Kidney tubule cell (primary cell): ENCODE results near the gene ZNF213.
"Not testable (repeated sequence)": the region's sequence is repeated elsewhere in the genome, so short reads cannot be mapped to it uniquely, and the experiment has no call there.

ENCODE experiments used
- DNase-seq: peaks from one replicate; pipeline ENCODE4 v3.0.0-alpha.2; 2018; ENCODE audit warnings: low spot score

Gene ZNF213

DNA sequence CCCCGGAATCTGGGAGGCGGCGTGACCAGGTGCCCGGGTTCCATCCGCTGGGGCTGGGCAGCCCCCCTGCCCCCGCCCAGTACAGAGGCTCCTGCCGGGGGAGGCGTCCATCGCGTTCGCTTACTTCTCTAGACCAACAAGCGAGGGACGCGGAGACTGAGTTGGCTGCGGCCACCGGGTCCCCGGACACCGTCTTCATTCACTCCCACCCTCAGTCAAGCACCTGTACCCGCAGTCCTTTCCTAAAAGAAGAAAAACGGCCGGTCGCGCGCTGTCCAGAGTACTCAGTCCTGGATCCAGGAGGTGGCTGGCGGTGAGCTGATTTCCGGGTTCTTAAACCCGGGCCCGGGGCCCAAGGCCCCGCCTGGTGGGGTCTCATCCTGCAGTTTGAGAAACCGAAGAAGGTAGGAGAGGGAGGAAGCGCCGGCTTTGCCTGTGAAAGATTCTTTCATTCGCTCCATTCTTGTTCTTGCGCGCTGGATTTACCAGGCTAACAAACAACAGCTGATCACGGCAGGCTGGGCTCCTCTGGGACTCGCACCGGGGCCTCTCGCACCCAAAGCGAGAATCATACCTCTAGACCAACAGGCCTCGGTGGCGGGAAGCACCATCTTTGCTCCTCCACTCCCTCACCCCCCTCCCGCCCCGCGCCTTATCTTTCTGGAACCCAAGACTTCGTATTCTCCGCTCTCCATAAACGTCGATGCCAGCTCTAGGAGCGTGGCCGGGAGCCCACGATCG lies 35.8 kb downstream of the ZNF213 start:
- peak; percentile 24 for DNase-seq

DNA sequence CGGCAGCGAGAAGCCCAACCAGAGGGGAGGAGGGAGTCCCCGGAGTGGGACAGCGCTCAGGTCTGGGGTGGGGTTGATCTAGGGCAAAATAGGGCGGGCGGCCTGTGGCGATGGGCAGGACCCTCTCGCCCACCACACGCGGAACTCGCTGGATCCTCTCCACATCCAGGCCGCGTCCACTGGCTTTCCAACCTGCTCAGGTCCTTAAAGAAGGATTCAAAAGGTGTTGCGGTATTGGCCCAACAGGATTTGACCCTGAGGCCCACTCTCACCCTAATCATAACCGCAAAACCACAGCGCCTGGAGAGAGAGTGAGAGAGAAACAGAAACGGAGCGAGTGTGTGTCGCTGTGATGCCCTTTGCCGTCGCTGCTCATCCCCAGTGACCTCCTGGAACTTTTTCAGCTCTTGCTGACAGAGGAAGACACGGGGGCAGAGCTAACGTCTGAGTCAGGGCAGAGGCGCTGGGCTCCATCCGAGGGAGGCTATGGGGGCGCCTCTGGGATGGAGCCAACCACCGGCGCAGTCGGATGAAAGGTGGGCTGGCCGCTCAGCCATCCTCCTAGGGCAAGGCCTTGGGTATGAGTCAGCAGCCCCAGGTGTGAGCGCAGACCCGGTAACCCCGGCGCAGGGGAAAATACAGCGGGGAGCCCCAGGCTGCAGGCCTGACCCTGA lies 36.5 kb downstream of the ZNF213 start:
- DNase-seq, result peak; percentile 68

DNA sequence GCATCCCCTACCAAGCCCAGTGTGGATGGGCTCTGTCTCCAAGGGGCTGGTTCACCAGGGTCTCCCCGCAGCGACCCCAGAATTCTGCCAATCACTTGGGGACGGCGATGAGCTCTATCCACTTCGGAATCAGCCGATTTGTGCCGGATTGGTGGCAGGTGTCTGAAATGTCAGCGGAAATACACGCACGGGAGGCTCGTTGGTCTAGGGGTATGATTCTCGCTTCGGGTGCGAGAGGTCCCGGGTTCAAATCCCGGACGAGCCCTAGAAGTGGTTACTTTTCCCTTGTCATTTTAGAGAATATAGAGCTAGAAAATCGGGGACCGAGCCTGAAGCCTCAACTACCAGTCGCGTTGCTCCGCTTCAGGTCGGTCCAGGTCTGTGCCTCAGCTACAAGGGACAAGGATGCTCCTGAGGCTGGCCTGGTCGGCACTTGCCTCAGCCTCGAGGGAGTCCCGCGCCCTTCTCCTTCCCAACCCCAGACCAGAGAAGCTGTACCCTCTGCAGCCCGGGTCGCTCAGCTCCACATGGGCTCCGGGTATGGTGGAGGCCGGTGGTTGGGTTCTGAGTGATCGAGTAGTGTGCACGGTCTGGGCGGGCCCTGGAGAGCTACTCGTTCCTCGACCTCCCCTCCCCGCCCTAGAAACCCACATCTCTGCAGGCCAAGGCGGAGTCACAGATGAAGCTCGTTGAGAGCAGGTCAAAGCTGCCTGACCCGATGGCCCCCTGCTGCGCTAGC lies 37.2 kb downstream of the ZNF213 start:
- DNase-seq, result peak; percentile 96

DNA sequence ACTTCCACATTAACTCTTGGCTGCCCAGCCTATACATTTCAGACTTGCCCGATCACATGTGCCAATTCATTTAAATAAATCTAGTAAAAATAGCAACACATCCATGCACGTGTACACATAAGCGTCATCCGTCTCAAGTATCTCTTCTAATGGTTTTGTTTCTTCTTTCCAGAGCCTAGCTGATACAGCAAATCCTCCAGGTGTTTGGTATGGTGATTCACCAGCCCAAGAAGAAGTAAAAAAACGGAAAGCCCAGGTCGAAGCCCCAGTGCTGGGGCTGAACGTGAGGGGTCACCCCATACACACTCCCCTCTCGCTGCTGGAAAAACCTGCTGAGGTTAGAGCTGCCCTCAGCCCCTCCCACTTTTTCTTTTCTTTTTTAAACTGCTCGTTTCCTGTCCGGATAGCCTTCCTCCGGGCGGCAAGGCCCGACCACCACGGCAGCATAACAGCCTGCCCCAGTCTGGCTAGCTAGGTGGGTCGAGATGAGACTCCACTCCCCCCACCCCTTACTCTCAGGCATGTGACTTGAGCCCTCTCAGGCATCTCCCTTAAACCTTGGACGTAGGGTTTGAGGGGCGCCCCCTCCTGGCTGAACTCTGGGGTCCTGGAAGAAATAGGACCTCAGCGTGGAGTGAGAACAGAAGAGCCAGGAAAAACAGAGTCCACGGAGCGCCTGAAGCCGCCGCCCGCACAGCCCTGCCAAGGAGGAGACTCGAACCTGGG lies 39.2 kb downstream of the ZNF213 start:
- peak; percentile 52 for DNase-seq

DNA sequence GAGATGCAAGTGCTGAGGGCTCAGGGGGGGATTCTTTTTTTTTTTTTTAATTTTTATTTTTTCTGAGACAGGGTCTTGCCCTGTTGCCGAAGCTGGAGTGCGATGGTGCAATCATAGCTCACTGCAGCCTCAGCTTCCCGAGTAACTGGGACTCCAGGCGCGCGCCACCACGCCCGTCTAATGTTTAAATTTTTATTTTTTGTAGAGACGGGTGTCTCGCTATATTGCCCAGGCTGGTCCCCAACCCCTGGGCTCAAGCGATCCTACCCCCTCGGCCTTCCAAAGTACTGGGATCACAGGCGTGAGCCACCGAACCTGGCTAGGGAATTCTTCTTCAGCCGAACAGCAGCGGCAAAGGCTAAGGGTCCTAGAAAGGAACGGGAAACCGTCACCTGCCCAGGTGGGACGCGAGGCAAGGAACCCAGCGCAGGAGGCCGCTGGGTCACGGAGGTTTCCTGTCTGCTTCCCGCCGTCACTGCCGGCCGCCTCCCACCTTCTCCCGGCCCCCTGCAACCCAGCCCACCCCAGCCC lies 39.9 kb downstream of the ZNF213 start:
- no peak for DNase-seq

DNA sequence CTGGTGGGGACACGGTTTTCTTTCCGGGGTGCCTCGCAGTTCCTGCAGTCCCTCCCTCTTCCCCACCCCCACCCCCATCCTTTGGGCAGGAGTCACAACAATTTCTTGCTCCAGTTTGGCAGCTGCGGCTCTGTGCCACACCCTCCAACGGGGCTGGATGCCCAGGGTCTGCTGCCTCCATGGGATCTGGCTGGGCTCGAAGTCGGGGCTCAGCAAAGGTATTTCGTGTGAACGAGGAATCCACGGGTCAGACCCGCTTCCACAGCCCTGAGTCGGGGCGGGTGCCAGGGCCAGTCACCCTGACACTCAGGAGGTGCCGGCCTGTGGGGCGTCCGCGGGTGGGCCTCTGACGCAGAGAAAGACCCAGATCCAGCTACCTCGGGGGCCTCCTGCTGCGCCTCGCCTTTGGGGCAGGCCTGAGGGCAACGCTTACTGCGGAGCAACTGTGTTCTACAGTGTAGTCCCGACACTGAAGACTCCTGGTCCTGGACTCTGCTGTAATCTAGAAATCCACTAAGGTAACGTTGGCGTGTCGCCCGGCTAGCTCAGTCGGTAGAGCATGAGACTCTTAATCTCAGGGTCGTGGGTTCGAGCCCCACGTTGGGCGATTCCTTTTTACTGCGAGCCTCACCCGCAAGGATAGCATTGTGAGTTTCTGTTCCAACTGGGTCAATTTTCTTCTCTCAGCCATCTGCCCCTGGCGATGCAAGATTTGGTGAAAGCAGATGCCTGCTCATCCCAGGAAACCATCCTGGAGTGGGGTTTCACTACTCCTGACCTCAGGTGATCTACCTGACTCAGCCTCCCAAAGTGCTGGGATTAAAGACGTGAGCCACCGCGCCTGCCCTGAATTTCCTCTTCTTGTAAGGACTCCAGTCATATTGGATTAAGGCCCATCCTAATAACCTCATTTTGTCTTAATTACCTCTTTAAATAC lies 40.6 kb downstream of the ZNF213 start:
- peak; percentile 87 for DNase-seq

DNA sequence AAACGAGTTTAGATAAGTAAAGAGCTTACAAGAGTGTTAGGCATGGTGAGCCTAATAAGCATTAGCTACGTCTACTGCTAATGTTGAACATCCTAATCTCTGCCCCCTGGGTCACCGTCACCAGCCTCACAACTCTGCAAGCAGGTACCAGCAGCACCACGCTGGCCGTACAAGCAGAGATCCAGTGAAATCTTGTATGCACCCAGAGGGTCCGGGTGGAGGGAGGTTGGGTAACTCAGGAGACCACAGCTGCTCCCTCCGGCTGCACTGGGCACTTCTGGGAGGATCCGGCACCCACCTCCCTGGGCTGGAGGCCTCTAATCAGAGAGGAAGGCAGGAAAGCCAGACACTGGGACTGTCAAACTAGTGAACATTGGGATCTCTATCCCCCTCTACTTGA lies 44.8 kb downstream of the ZNF213 start:
- DNase-seq, result no peak

- peak; percentile 77 for DNase-seq
Measured at GRCh38 chr16:3180445-3180878, 45.6 kb downstream of the ZNF213 start.

DNA sequence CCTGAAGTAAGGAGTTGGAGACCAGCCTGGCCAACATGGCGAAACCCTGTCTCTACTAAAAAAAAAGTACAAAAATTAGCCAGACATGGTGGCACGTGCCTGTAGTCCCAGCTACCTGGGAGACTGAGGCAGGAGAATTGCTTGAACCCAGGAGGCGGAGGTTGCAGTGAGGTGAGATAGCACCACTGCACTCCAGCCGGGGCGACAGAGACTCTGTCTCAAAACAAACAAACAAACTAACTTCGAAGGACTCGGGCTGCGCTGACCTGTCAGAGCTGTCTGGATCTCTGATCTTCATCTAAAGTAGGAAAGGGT lies 47.4 kb downstream of the ZNF213 start:
- DNase-seq, result not testable (repeated sequence)

GRCh38 chr16:3182608-3183444 lies 48.0 kb downstream of the ZNF213 start:
- peak; percentile 88 for DNase-seq

DNA sequence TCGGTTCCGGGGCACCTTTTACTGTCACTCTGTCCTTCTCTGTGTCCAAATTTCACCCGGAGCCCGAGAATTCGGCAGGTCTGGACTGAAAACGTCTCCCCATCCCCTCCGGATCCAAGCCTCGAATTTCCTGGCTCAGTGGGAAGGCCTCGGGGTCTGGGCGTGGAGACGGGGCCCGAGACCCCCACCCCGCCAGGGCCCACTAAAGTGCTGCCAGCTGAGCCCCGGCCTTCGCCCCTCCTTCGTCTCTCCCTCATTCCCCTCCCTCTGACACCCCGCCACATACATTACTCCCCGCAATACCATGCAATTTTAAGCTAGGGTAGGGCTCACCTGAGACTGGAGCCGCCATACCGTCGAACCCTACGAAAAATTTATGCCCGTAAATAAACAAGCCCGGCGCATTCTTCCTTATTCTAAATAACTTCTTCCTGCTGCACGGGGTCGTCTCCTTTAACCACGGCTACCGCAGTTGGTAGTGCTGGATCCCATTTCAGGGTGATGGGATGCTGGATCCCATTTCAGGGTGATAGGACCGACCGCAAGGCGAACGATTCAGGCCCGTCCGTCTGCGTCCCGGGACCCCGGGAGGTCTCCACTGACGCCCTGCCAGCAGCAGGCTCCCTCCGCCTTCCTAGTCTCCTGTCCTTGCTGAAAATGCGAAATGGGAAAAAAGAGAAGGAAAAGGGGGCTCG lies 48.8 kb downstream of the ZNF213 start:
- no peak for DNase-seq

DNA sequence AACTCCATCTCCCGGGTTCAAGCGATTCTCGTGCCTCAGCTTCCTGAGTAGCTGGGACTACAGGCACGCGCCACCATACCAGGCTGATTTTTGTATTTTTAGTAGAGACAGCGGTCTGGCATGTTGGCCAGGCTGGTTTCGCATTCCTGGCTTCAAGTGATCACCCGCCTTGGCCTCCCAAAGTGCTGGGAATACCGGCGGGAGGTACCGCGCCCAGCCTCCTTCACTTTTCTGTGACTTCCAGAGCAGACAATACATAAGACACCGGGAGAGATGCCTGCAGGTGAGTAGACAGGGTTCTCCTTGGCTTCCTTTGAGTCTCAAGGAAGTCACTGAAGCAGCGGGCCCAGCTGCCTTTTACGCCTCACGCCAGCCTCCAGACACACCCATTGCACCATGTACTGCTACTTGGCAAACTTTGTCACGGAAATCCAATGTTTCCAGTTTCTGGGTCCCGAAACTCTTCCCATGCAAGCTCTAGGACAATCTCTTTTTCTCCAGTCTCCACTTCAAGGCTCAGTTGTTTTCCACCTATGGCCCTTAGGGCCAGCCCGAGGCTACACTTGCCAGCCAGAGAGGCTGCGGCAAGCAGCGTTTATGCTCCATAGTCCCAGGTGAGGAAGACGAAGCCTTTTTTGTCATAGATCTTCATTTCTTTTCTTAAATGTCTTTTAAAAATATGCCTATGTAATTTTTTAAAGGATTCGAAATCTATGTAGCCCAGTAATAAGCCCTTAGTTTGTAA lies 52.3 kb downstream of the ZNF213 start:
- no peak for DNase-seq

- DNase-seq, result peak; percentile 87
Measured at GRCh38 chr16:3187798-3188674, 53.2 kb downstream of the ZNF213 start, which contains the start of gene OR1F1. TSS of gene OR1F1 (plus strand) at chr16:3188204.

DNA sequence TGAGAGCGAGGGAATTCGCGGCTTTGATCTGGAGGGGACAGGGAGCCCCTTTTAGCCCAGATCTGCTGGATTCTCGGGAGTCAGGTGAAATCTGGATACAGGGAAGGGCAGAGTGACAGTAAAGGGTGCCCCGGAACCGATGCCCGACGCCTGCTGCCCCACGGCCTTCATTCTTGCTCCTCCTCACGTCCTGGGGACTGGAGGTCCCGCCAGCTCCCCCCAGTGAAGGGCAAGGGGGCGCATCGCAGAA lies 53.8 kb downstream of the ZNF213 start:
- no peak for DNase-seq

GRCh38 chr16:3188925-3189825 lies 54.3 kb downstream of the ZNF213 start:
- DNase-seq, result peak; percentile 83

- DNase-seq, result no peak
Measured at GRCh38 chr16:3189869-3190268, 55.0 kb downstream of the ZNF213 start.

DNA sequence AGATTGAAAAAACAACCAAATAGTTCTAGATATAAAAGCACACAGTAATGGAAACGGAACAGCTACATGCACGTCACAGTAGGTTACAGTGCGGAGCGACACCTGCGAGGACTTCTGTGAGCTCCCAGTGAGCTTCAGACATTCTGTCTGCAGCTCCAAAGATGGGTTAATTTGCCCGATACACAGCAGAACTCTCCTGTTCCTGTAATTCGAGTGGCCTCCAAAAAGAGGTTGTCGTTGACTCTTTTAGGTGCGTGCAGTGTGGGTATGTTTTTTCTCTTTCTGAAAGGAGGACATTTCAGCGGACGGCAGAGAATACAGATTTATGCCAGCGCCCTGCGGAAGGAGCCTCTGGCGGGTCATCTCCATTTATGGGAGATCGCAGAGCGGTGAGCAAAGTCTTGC lies 56.1 kb downstream of the ZNF213 start:
- peak; percentile 43 for DNase-seq
